Measurements from ENCODE around the gene VIPR2.

VIPR2 gene

GRCh38 chr7:159138508-159138907, 6.2 kb downstream of the VIPR2 start:
- Histone ChIP-seq H3K27ac (replicated peaks; ENCODE audit: low read length) (no peak overlapping the region), H3K4me3 (ENCODE audit: low read length in 2 of 2) (no peak overlapping the region), H4K8ac (ENCODE audit: low read depth, low read length) (no peak overlapping the region), H2AFZ (ENCODE audit: low read length) (no peak overlapping the region), H2BK120ac (ENCODE audit: low read depth, low read length) (no peak overlapping the region), H3K18ac (ENCODE audit: low read length) (no peak overlapping the region), H4K91ac (ENCODE audit: low read depth, low read length, poor library complexity) (no peak overlapping the region), H2AK5ac (ENCODE audit: low read depth, low read length) (no peak overlapping the region), H3K23ac (ENCODE audit: low read depth, low read length, poor library complexity) (no peak overlapping the region), H3K4me1 (ENCODE audit: control insufficient read depth in 2 of 2, insufficient read depth in 1 of 2, low read depth in 1 of 2, low read length in 2 of 2) (peaks cover 0 to 11% of the 10 kb centered on the region in 2 donors), H3K79me1 (ENCODE audit: low read depth, low read length) (no peaks in the 10 kb centered on the region), H3K9me3 (replicated peaks in 1 of 2; ENCODE audit: control insufficient read depth in 2 of 2, insufficient read depth in 1 of 2, low read depth in 1 of 2, low read length in 2 of 2) (peaks cover 0 to 4% of the 10 kb centered on the region in 2 donors), H3K14ac (ENCODE audit: low read length) (no peak overlapping the region), H2BK15ac (ENCODE audit: low read length) (no peak overlapping the region), H3K9ac (ENCODE audit: low read depth, low read length, poor library complexity) (no peak overlapping the region), H3K4ac (ENCODE audit: low read length) (no peak overlapping the region), H3K27me3 (ENCODE audit: control insufficient read depth in 3 of 3, insufficient read depth in 3 of 3, low read depth in 1 of 3, low read length in 3 of 3) (peaks cover 0 to 41% (median 9%) of the 10 kb centered on the region in 3 experiments), H2BK5ac (ENCODE audit: low read length) (no peak overlapping the region), H3K4me2 (ENCODE audit: insufficient read depth, low read length, poor library complexity, severe bottlenecking) (no peak overlapping the region), H3K36me3 (replicated peaks in 1 of 2; ENCODE audit: control insufficient read depth in 2 of 2, insufficient read depth in 2 of 2, low read length in 2 of 2) (no peaks in the 10 kb centered on the region), H2BK12ac (ENCODE audit: low read length) (no peak overlapping the region)
- no CpG with 5 or more reads among the region's 6 CpGs for WGBS, 2 donors (ENCODE audit: extremely low coverage in 2 of 2, insufficient read length in 2 of 2, insufficient replicate concordance in 1 of 2)
- DNase-seq (ENCODE audit: low spot score): no peak

- Histone ChIP-seq H3K27me3 (ENCODE audit: control insufficient read depth in 3 of 3, insufficient read depth in 3 of 3, low read depth in 1 of 3, low read length in 3 of 3) (peaks cover 0 to 35% (median 3%) of the 10 kb centered on the region in 3 experiments), H3K18ac (ENCODE audit: low read length) (no peak overlapping the region), H2BK12ac (ENCODE audit: low read length) (no peak overlapping the region), H4K91ac (ENCODE audit: low read depth, low read length, poor library complexity) (no peak overlapping the region), H3K9ac (ENCODE audit: low read depth, low read length, poor library complexity) (peak overlapping the region; percentile 66), H2BK15ac (ENCODE audit: low read length) (no peak overlapping the region), H3K9me3 (replicated peaks in 1 of 2; ENCODE audit: control insufficient read depth in 2 of 2, insufficient read depth in 1 of 2, low read depth in 1 of 2, low read length in 2 of 2) (peaks cover 0 to 4% of the 10 kb centered on the region in 2 donors), H3K4me3 (ENCODE audit: low read length in 2 of 2) (no peak overlapping the region), H2AFZ (ENCODE audit: low read length) (no peak overlapping the region), H3K36me3 (replicated peaks in 1 of 2; ENCODE audit: control insufficient read depth in 2 of 2, insufficient read depth in 2 of 2, low read length in 2 of 2) (no peaks in the 10 kb centered on the region), H4K8ac (ENCODE audit: low read depth, low read length) (no peak overlapping the region), H3K4ac (ENCODE audit: low read length) (no peak overlapping the region), H2BK120ac (ENCODE audit: low read depth, low read length) (no peak overlapping the region), H3K23ac (ENCODE audit: low read depth, low read length, poor library complexity) (no peak overlapping the region), H3K4me2 (ENCODE audit: insufficient read depth, low read length, poor library complexity, severe bottlenecking) (no peak overlapping the region), H3K79me1 (ENCODE audit: low read depth, low read length) (no peaks in the 10 kb centered on the region), H3K4me1 (ENCODE audit: control insufficient read depth in 2 of 2, insufficient read depth in 1 of 2, low read depth in 1 of 2, low read length in 2 of 2) (peaks cover 0 to 11% of the 10 kb centered on the region in 2 donors), H3K27ac (replicated peaks; ENCODE audit: low read length) (no peak overlapping the region), H2BK5ac (ENCODE audit: low read length) (no peak overlapping the region), H3K14ac (ENCODE audit: low read length) (no peak overlapping the region), H2AK5ac (ENCODE audit: low read depth, low read length) (no peak overlapping the region)
- no CpG with 5 or more reads among the region's 11 CpGs for WGBS, 2 donors (ENCODE audit: extremely low coverage in 2 of 2, insufficient read length in 2 of 2, insufficient replicate concordance in 1 of 2)
- DNase-seq (ENCODE audit: low spot score): no peak
These were observed 6.8 kb downstream of the VIPR2 start for GRCh38 chr7:159137906-159138305.

- peak overlapping the region; percentile 11 for H3K4me2 ChIP-seq (ENCODE audit: insufficient read depth, low read length, poor library complexity, severe bottlenecking)
- peak overlapping the region; percentile 63 for H2AK5ac ChIP-seq (ENCODE audit: low read depth, low read length)
- H3K27me3 ChIP-seq (ENCODE audit: control insufficient read depth in 3 of 3, insufficient read depth in 3 of 3, low read depth in 1 of 3, low read length in 3 of 3): peaks cover 0 to 24% (median 0%) of the 10 kb centered on the region in 3 experiments
- H3K23ac ChIP-seq (ENCODE audit: low read depth, low read length, poor library complexity): peak overlapping the region; percentile 55
- no peaks in the 10 kb centered on the region for H3K36me3 ChIP-seq (replicated peaks in 1 of 2; ENCODE audit: control insufficient read depth in 2 of 2, insufficient read depth in 2 of 2, low read length in 2 of 2)
- H2AFZ ChIP-seq (ENCODE audit: low read length): no peak overlapping the region
- peaks cover 0 to 10% of the 10 kb centered on the region in 2 donors for H3K4me1 ChIP-seq (ENCODE audit: control insufficient read depth in 2 of 2, insufficient read depth in 1 of 2, low read depth in 1 of 2, low read length in 2 of 2)
- no peak overlapping the region for H2BK5ac ChIP-seq (ENCODE audit: low read length)
- H3K4ac ChIP-seq (ENCODE audit: low read length): no peak overlapping the region
- H2BK120ac ChIP-seq (ENCODE audit: low read depth, low read length): no peak overlapping the region
- H2BK12ac ChIP-seq (ENCODE audit: low read length): no peak overlapping the region
- no peak for DNase-seq (ENCODE audit: low spot score)
- peak overlapping the region; percentile 83 for H3K18ac ChIP-seq (ENCODE audit: low read length)
- no peak overlapping the region for H4K8ac ChIP-seq (ENCODE audit: low read depth, low read length)
- H3K27ac ChIP-seq (replicated peaks; ENCODE audit: low read length): no peak overlapping the region
- H3K9ac ChIP-seq (ENCODE audit: low read depth, low read length, poor library complexity): no peak overlapping the region
- H3K79me1 ChIP-seq (ENCODE audit: low read depth, low read length): no peaks in the 10 kb centered on the region
- no CpG with 5 or more reads among the region's 6 CpGs for WGBS, 2 donors (ENCODE audit: extremely low coverage in 2 of 2, insufficient read length in 2 of 2, insufficient replicate concordance in 1 of 2)
- peak overlapping the region; percentile 26 for H2BK15ac ChIP-seq (ENCODE audit: low read length)
- H3K9me3 ChIP-seq (replicated peaks in 1 of 2; ENCODE audit: control insufficient read depth in 2 of 2, insufficient read depth in 1 of 2, low read depth in 1 of 2, low read length in 2 of 2): peaks cover 0 to 4% of the 10 kb centered on the region in 2 donors
- no peak overlapping the region for H4K91ac ChIP-seq (ENCODE audit: low read depth, low read length, poor library complexity)
- H3K4me3 ChIP-seq (ENCODE audit: low read length in 2 of 2): peak overlapping the region in 1 of 2 donors; percentile 56
- H3K14ac ChIP-seq (ENCODE audit: low read length): peak overlapping the region; percentile 33
These were observed 7.8 kb downstream of the VIPR2 start for GRCh38 chr7:159136846-159137245.

- no CpG with 5 or more reads among the region's 7 CpGs for WGBS, 2 donors (ENCODE audit: extremely low coverage in 2 of 2, insufficient read length in 2 of 2, insufficient replicate concordance in 1 of 2)
- no peak overlapping the region for H3K27ac ChIP-seq (replicated peaks; ENCODE audit: low read length)
- H3K36me3 ChIP-seq (replicated peaks in 1 of 2; ENCODE audit: control insufficient read depth in 2 of 2, insufficient read depth in 2 of 2, low read length in 2 of 2): no peaks in the 10 kb centered on the region
- H3K14ac ChIP-seq (ENCODE audit: low read length): no peak overlapping the region
- no peak overlapping the region for H3K4ac ChIP-seq (ENCODE audit: low read length)
- peak overlapping the region; percentile 27 for H3K18ac ChIP-seq (ENCODE audit: low read length)
- no peak overlapping the region for H3K23ac ChIP-seq (ENCODE audit: low read depth, low read length, poor library complexity)
- H4K91ac ChIP-seq (ENCODE audit: low read depth, low read length, poor library complexity): no peak overlapping the region
- H3K79me1 ChIP-seq (ENCODE audit: low read depth, low read length): no peaks in the 10 kb centered on the region
- H2BK5ac ChIP-seq (ENCODE audit: low read length): no peak overlapping the region
- peaks cover 0 to 8% of the 10 kb centered on the region in 2 donors for H3K4me1 ChIP-seq (ENCODE audit: control insufficient read depth in 2 of 2, insufficient read depth in 1 of 2, low read depth in 1 of 2, low read length in 2 of 2)
- peaks cover 0 to 4% of the 10 kb centered on the region in 2 donors for H3K9me3 ChIP-seq (replicated peaks in 1 of 2; ENCODE audit: control insufficient read depth in 2 of 2, insufficient read depth in 1 of 2, low read depth in 1 of 2, low read length in 2 of 2)
- no peak overlapping the region for H2BK120ac ChIP-seq (ENCODE audit: low read depth, low read length)
- no peak overlapping the region for H3K4me2 ChIP-seq (ENCODE audit: insufficient read depth, low read length, poor library complexity, severe bottlenecking)
- H2BK15ac ChIP-seq (ENCODE audit: low read length): peak overlapping the region; percentile 26
- DNase-seq (ENCODE audit: low spot score): no peak
- peaks cover 0 to 20% (median 0%) of the 10 kb centered on the region in 3 experiments for H3K27me3 ChIP-seq (ENCODE audit: control insufficient read depth in 3 of 3, insufficient read depth in 3 of 3, low read depth in 1 of 3, low read length in 3 of 3)
- no peak overlapping the region for H2BK12ac ChIP-seq (ENCODE audit: low read length)
- H4K8ac ChIP-seq (ENCODE audit: low read depth, low read length): no peak overlapping the region
- no peak overlapping the region for H2AFZ ChIP-seq (ENCODE audit: low read length)
- H3K9ac ChIP-seq (ENCODE audit: low read depth, low read length, poor library complexity): no peak overlapping the region
- no peak overlapping the region for H2AK5ac ChIP-seq (ENCODE audit: low read depth, low read length)
- no peak overlapping the region for H3K4me3 ChIP-seq (ENCODE audit: low read length in 2 of 2)
These were observed 8.2 kb downstream of the VIPR2 start for GRCh38 chr7:159136442-159136841.
